ENCODE data around the gene TPSB2.

DNA sequence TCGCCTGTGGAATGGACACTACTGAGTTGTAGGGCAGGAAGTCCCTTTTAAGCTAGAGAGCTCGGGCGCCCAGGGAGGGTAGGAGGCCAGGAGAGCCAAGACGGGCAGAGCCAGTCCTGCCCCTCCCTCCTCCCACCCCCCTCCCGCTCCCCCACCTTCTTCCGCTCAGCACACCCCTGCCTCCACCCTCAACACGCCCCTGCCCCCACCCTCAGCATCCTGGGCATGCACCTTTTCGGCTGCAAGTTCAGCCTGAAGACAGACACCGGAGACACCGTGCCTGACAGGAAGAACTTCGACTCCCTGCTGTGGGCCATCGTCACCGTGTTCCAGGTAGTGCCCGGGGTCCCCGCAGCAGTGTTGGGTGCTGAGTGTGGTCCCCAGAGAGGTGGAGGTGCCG is 23.2 kb downstream of the TPSB2 start:
- TF ChIP-seq EZH2 (IDR thresholded peaks at IDR 0.05; ENCODE audit: borderline replicate concordance, low read depth, low read length, severe bottlenecking) (no peak), CTCF (IDR thresholded peaks at IDR 0.05; ENCODE audit: borderline replicate concordance, extremely low read depth, low read length, poor library complexity, severe bottlenecking) (no peak)
